HEK293T (cell line): Measurements from ENCODE around the gene RIC8A.

Experiments used
- CTCF ChIA-PET: fragments of 350-600 bp; formaldehyde crosslinking; extraction: SDS; loops from one replicate; lab custom pipeline; 2021; ENCODE audit warnings: antibody characterized with exemption, inconsistent platforms; lab: Yijun Ruan, JAX
- POLR2A ChIA-PET: fragments of 350-600 bp; formaldehyde crosslinking; extraction: SDS; loops from one replicate; lab custom pipeline; 2020; ENCODE audit warnings: antibody characterized with exemption, inconsistent platforms; lab: Yijun Ruan, JAX
- DNase-seq: peaks from one replicate; pipeline ENCODE4 v3.0.0; 2012; ENCODE audit warnings: mixed read lengths; ENCODE audit errors: extremely low spot score
- ARNT ChIP-seq: fragments of 450-650 bp; IDR thresholded peaks from 2 replicates; pipeline ENCODE4 v1.6.1; 2017; ENCODE audit warnings: mild to moderate bottlenecking
- BHLHE40 ChIP-seq: fragments of 450-650 bp; IDR thresholded peaks from 2 replicates; pipeline ENCODE4 v1.6.1; 2016; ENCODE audit warnings: mild to moderate bottlenecking, moderate library complexity, borderline replicate concordance
- CTBP1 ChIP-seq: fragments of 450-650 bp; IDR thresholded peaks from 2 replicates; pipeline ENCODE4 v1.6.1; 2016; ENCODE audit warnings: borderline replicate concordance
- ELF4 ChIP-seq: fragments of 450-650 bp; IDR thresholded peaks from 2 replicates; pipeline ENCODE4 v1.6.1; 2017; ENCODE audit warnings: antibody characterized with exemption
- FOXA1 ChIP-seq: fragments of 450-650 bp; IDR thresholded peaks from 2 replicates; pipeline ENCODE4 v1.6.1; 2016; ENCODE audit warnings: mild to moderate bottlenecking
- FOXK2 ChIP-seq: fragments of 450-650 bp; IDR thresholded peaks from 2 replicates; pipeline ENCODE4 v1.6.1; 2016; ENCODE audit warnings: mild to moderate bottlenecking
- FOXM1 ChIP-seq: fragments of 450-650 bp; IDR thresholded peaks from 2 replicates; pipeline ENCODE4 v1.6.1; 2017; ENCODE audit warnings: mild to moderate bottlenecking, borderline replicate concordance
- HDGF ChIP-seq: fragments of 450-650 bp; IDR thresholded peaks from 2 replicates; pipeline ENCODE4 v1.6.1; 2017; ENCODE audit warnings: antibody characterized with exemption, borderline replicate concordance
- L3MBTL2 ChIP-seq: fragments of 450-650 bp; conservative IDR thresholded peaks from 2 replicates; pipeline ENCODE4 v1.6.1; 2016; ENCODE audit warnings: mild to moderate bottlenecking
- LEF1 ChIP-seq: fragments of 450-650 bp; IDR thresholded peaks from 2 replicates; pipeline ENCODE4 v1.6.1; 2017; ENCODE audit warnings: mild to moderate bottlenecking, borderline replicate concordance
- NFRKB ChIP-seq: fragments of 450-650 bp; IDR thresholded peaks from 2 replicates; pipeline ENCODE4 v1.6.1; 2016; ENCODE audit warnings: mild to moderate bottlenecking, moderate library complexity
- SP1 ChIP-seq: fragments of 450-650 bp; IDR thresholded peaks from 2 replicates; pipeline ENCODE4 v1.6.1; 2017
- SUZ12 ChIP-seq: fragments of 450-650 bp; IDR thresholded peaks from 2 replicates; pipeline ENCODE4 v1.6.1; 2016; ENCODE audit warnings: mild to moderate bottlenecking
- TARDBP ChIP-seq: fragments of 450-650 bp; IDR thresholded peaks from 2 replicates; pipeline ENCODE4 v1.6.1; 2016
- ZNF384 ChIP-seq: fragments of 450-650 bp; IDR thresholded peaks from 2 replicates; pipeline ENCODE4 v1.6.1; 2016
- TF ChIP-seq, protein P1 (sequence below): fragments of 450-650 bp; IDR thresholded peaks from 2 replicates; pipeline ENCODE4 v1.6.1; 2016

RIC8A gene

GRCh38 chr11:209275-210121 is 2.0 kb downstream of the RIC8A start:
- TF ChIP-seq SUZ12 (no peak), TARDBP (no peak), FOXM1 (no peak), HDGF (no peak), L3MBTL2 (peak; percentile 50), ARNT (no peak)
- POLR2A ChIA-PET = interaction anchor here (1.1 to 4.1 kb wide), 2 partner anchors 25 to 240 kb away, joined by 3 to 41 read pairs; partner anchors contain the start of gene PTDSS2
- no peak for DNase-seq
- CTCF ChIA-PET = no interaction called here

DNA sequence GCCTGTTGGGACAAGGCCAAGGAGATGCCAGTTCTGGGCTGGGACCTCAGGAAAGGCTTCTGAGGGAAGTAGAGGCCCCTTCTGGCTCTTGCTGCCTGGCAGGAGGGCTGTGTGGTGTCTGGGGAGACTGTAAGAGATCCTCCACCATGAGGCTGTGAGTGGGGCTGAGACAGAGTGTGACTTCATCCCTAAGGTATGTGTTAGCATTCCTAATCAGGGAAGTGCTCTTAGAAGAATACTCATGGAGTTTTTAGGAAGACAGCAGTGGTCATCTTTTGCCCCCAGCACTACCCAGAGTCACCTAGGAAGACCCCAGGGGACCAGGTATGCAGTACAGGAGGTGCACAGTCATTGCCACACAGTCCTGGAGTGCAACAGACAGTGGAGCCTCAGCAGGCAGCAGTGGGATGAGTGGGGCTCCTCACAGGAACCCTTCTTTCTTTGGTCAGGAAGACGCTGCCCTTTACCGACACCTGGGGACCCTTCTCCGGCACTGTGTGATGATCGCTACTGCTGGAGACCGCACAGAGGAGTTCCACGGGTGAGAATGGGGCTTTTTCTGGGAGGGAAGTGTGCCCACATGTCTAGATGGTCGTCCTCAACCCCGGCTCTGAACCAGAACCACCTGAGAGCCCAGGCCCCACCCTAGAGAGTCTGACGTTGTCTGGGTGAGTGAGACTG is 2.8 kb downstream of the RIC8A start:
- CTCF ChIA-PET = no interaction called here
- TF ChIP-seq SUZ12 (no peak), ARNT (no peak), ELF4 (no peak), BHLHE40 (no peak), SP1 (no peak), FOXM1 (no peak), L3MBTL2 (no peak), ZNF384 (no peak), FOXA1 (no peak), TARDBP (no peak), CTBP1 (no peak), NFRKB (no peak), HDGF (no peak), FOXK2 (no peak), LEF1 (no peak)
- TF ChIP-seq, protein P1, sequence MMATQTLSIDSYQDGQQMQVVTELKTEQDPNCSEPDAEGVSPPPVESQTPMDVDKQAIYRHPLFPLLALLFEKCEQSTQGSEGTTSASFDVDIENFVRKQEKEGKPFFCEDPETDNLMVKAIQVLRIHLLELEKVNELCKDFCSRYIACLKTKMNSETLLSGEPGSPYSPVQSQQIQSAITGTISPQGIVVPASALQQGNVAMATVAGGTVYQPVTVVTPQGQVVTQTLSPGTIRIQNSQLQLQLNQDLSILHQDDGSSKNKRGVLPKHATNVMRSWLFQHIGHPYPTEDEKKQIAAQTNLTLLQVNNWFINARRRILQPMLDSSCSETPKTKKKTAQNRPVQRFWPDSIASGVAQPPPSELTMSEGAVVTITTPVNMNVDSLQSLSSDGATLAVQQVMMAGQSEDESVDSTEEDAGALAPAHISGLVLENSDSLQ = no peak
- POLR2A ChIA-PET = interaction anchor here (4.1 kb wide), 1 partner anchor 239 kb away, joined by 41 read pairs; the partner anchor contains the start of gene PTDSS2
- DNase-seq = no peak

- CTCF ChIA-PET = no interaction called here
- no peak for DNase-seq
- TF ChIP-seq SP1 = no peak
- no peak for TF ChIP-seq SUZ12
- TF ChIP-seq ELF4 = no peak
- TF ChIP-seq NFRKB = no peak
- POLR2A ChIA-PET = no interaction called here
Measured at GRCh38 chr11:210803-211180, 3.3 kb downstream of the RIC8A start.

DNA sequence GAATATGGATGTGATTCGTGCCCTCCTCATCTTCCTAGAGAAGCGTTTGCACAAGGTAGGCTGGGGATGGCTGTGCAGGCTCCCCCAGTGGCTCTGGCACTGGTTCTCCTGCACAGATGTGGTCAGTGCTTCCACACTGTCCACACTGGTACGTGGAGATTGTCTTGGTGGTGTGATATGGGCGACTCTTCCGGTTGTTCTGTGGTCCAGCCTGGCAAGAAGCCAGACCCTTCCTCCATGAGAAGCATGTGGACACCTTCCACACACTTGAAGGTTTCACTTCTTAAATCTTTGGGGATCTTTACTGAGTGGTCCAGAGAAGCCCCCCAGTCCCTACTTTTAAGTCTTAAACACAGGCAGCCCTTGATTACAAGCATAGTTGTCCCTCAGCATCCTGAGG is 3.8 kb downstream of the RIC8A start:
- no peak for DNase-seq
- ChIA-PET CTCF (no interaction called here), POLR2A (no interaction called here)
- no peak for TF ChIP-seq ELF4

DNA sequence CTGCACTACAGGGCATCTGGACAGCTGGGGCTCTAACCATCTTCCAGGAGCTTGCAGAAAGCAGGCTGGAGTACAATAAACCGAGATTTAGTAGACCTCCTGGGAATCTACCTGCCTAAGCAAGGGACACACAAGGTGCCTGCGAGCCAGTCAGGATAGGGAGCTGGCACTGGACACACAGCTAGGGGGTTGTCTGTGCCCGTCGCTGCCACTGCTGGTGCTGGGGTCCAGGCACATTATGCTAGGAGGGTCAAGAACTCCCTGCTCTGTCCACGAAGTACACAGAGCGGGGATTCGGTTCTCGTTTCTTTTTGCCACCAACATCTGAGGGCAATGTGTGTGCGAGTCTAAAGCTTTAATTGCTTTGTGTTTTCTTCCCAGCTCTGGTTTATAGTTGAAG is 4.2 kb downstream of the RIC8A start:
- CTCF ChIA-PET = no interaction called here
- POLR2A ChIA-PET = no interaction called here
- TF ChIP-seq SP1 = no peak
- no peak for TF ChIP-seq FOXK2
- no peak for TF ChIP-seq ZNF384
- TF ChIP-seq CTBP1 = no peak
- no peak for TF ChIP-seq TARDBP
- TF ChIP-seq ARNT = no peak
- TF ChIP-seq LEF1 = no peak
- DNase-seq = no peak

DNA sequence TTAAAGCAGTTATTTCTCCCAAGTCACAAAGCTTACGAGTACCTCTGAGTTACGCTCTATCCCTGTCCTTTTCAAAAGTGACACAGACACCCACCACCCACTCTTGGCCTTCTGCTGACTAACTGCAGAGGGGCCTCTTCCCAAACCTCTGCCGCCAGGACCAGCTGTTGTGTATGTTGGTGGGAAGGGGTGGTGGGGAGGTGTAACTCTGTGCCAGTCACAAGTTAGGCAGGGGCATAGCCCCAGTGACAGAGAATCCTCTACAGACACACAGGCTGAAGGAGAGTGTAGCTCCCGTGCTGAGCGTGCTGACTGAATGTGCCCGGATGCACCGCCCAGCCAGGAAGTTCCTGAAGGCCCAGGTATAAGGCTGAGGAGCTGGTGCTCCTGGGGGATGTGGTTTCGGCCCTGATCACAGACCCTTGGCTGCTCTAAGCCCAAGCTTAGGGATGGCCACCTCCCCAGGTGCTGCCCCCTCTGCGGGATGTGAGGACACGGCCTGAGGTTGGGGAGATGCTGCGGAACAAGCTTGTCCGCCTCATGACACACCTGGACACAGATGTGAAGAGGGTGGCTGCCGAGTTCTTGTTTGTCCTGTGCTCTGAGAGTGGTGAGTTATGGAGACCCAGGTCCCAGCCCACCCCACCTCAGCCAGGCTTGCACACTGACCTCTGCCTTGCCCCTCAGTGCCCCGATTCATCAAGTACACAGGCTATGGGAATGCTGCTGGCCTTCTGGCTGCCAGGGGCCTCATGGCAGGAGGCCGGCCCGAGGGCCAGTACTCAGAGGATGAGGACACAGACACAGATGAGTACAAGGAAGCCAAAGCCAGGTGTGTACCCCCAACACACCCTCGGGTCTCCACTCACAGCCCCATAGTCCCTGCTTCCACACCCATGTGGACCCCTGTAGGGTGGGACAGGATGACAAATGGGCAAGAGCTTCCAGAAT is 4.9 kb downstream of the RIC8A start:
- DNase-seq = no peak
- ChIA-PET POLR2A (no interaction called here), CTCF (no interaction called here)
- TF ChIP-seq L3MBTL2 (no peak), SUZ12 (no peak), FOXK2 (no peak), TARDBP (no peak), LEF1 (no peak), FOXA1 (no peak), SP1 (no peak), ELF4 (no peak), BHLHE40 (no peak), HDGF (no peak), ARNT (no peak), NFRKB (no peak)
- TF ChIP-seq, protein P1 = no peak

- ChIA-PET CTCF (no interaction called here), POLR2A (no interaction called here)
- no peak for TF ChIP-seq HDGF
- no peak for TF ChIP-seq TARDBP
- TF ChIP-seq L3MBTL2 = no peak
- TF ChIP-seq SUZ12 = no peak
- no peak for TF ChIP-seq FOXM1
- no peak for TF ChIP-seq ELF4
- no peak for DNase-seq
Measured at GRCh38 chr11:213111-213510, 5.6 kb downstream of the RIC8A start.
